Nephron progenitor cell (in vitro differentiated cells): ENCODE results near the gene SLC43A2.
A peak's percentile ranks its signal among the peaks of the same experiment; 100 is the strongest.

Source experiments
- DNase-seq: peaks from one replicate; pipeline ENCODE4 v3.0.0; 2021
- H3K27ac Mint-ChIP-seq: 2 replicates; pipeline ENCODE4 v1.8.0; 2021; ENCODE audit warnings: mild to moderate bottlenecking, moderate library complexity, mixed read lengths
- H3K27me3 Mint-ChIP-seq: 2 replicates; pipeline ENCODE4 v1.8.0; 2021; ENCODE audit warnings: mild to moderate bottlenecking, low read depth, mixed read lengths; ENCODE audit not compliant: poor library complexity
- H3K36me3 Mint-ChIP-seq: 2 replicates; pipeline ENCODE4 v1.8.0; 2021; ENCODE audit warnings: low read depth, mixed read lengths
- H3K4me1 Mint-ChIP-seq: 2 replicates; pipeline ENCODE4 v1.8.0; 2021; ENCODE audit warnings: mixed read lengths
- H3K4me3 Mint-ChIP-seq: 2 replicates; pipeline ENCODE4 v1.8.0; 2021; ENCODE audit warnings: mild to moderate bottlenecking, moderate library complexity, mixed read lengths
- H3K9me3 Mint-ChIP-seq: 2 replicates; pipeline ENCODE4 v1.8.0; 2021; ENCODE audit warnings: mild to moderate bottlenecking, moderate library complexity, mixed read lengths
- CTCF ChIP-seq: fragments of 200-600 bp; sonication (generic); IDR thresholded peaks from 2 replicates; pipeline ENCODE4 v1.5.0; 2021; ENCODE audit warnings: antibody characterized with exemption

The SLC43A2 gene

GRCh38 chr17:1521086-1521640, 107.5 kb downstream of the SLC43A2 start:
- peaks cover 16% of the 10 kb centered on the region for H3K4me1 Mint-ChIP-seq
- H3K27me3 Mint-ChIP-seq = no peaks in the 10 kb centered on the region
- no peak for DNase-seq

DNA sequence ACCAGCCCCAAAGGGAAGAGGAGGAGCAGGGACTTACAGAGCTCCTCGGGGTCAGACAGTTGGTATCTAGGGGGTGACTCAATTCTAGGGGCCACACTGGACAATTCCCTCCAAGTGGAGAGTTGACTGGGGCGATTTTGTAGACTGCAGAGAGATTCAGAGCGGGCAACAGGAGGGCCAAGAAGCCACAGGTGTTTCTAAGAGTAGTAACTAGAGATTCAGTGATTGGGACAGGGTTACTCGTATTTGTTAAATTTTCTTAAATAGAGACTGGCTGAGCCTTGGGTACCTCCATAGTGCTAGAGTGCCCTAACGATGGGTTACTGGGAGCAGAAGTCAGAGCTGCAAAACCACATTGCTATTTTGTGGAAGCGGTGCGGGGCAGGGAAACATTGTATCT, 109.0 kb downstream of the SLC43A2 start:
- Mint-ChIP-seq H3K4me1 (peaks cover 28% of the 10 kb centered on the region), H3K27me3 (no peaks in the 10 kb centered on the region), H3K9me3 (no peaks in the 10 kb centered on the region), H3K36me3 (peaks cover 24% of the 10 kb centered on the region), H3K4me3 (no peak overlapping the region), H3K27ac (peak overlapping the region; percentile 85)
- no peak for TF ChIP-seq CTCF
- DNase-seq = no peak

More at GRCh38 chr17:1521086-1521640, 107.5 kb downstream of the SLC43A2 start:
- Mint-ChIP-seq H3K9me3 (no peaks in the 10 kb centered on the region), H3K27ac (peak overlapping the region; percentile 89), H3K36me3 (peaks cover 31% of the 10 kb centered on the region), H3K4me3 (no peak overlapping the region)
- TF ChIP-seq CTCF = no peak
